ENCODE measurements around the gene SLC18B1.

DNA sequence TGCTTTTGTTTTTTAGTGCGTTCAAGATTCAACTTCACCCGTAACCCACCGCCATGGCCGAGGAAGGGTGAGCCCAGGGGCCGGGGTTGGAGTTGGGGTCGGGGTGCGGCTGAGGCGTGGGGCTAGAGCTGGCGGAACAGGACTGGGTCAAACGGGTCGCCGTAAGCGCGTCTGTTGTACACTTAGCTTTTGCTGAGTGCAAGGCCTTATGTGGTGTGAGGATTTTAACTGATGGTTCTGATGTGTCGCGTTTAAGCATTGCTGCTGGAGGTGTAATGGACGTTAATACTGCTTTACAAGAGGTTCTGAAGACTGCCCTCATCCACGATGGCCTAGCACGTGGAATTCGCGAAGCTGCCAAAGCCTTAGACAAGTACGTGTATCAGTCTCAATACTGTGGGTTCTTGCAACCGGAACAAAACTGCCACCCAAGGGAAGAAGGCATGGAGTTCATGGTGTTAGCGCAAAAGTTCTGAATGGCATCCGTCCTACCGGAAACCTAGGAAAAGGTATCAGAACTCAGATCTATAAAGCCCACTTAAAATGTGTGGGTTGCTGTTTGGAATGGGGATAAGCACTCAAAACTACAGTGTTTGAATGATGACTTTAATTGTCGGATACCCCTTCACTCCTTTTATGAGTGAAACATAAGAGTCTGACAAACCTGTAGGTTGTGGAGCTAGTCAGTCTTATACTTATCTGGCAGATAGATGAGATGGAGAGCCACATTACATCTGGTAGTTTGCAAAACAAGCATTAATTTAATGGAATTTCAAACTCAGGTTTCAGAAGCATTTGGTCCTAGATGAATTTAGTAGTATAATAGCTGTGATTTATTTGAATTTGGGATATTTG lies 16.5 kb upstream of the SLC18B1 start:
- TF ChIP-seq EZH2phosphoT487 (IDR thresholded peaks at IDR 0.05; ENCODE audit: low read depth) = no peak
- TF ChIP-seq, protein P1, sequence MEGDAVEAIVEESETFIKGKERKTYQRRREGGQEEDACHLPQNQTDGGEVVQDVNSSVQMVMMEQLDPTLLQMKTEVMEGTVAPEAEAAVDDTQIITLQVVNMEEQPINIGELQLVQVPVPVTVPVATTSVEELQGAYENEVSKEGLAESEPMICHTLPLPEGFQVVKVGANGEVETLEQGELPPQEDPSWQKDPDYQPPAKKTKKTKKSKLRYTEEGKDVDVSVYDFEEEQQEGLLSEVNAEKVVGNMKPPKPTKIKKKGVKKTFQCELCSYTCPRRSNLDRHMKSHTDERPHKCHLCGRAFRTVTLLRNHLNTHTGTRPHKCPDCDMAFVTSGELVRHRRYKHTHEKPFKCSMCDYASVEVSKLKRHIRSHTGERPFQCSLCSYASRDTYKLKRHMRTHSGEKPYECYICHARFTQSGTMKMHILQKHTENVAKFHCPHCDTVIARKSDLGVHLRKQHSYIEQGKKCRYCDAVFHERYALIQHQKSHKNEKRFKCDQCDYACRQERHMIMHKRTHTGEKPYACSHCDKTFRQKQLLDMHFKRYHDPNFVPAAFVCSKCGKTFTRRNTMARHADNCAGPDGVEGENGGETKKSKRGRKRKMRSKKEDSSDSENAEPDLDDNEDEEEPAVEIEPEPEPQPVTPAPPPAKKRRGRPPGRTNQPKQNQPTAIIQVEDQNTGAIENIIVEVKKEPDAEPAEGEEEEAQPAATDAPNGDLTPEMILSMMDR (IDR thresholded peaks at IDR 0.05; ENCODE audit: low read depth, low read length) = no peak

Data from OCI-LY3 (cell line).